Liver (tissue), 9 donors: Measurements from ENCODE around the gene CFAP57. TPM values are rescaled to one million over a fixed set of nuclear protein-coding genes. Genes with fewer than 3 reads are reported as not detected.

Experiments used
- DNase-seq: peaks from one replicate; pipeline ENCODE4 v3.0.0-alpha.2; 2017; ENCODE audit warnings: low spot score
- H3K27ac ChIP-seq, 2 donors: one replicate each; pipeline ENCODE4 v1.7.0; 2013; ENCODE audit warnings: inconsistent platforms in 2 of 2, low read length in 2 of 2, control low read depth in 1 of 2, low read depth in 1 of 2, mild to moderate bottlenecking in 1 of 2
- H3K27me3 ChIP-seq, 4 donors: one replicate each; pipeline versions ENCODE4 v1.6.1 to v1.7.0; 2013; ENCODE audit warnings: low read length in 3 of 4, inconsistent platforms in 1 of 4, mild to moderate bottlenecking in 1 of 4, moderate library complexity in 1 of 4; ENCODE audit not compliant: control insufficient read depth in 4 of 4, insufficient read depth in 4 of 4
- H3K36me3 ChIP-seq, 4 donors: one replicate each; pipeline versions ENCODE4 v1.6.1 to v1.7.0; 2013; ENCODE audit warnings: low read length in 3 of 4, mild to moderate bottlenecking in 3 of 4, low read depth in 1 of 4, moderate library complexity in 1 of 4; ENCODE audit not compliant: control insufficient read depth in 4 of 4, insufficient read depth in 3 of 4
- H3K4me1 ChIP-seq, 4 donors: one replicate each; pipeline versions ENCODE4 v1.6.1 to v1.7.0; 2013; ENCODE audit warnings: low read length in 3 of 4, mild to moderate bottlenecking in 3 of 4, moderate library complexity in 1 of 4; ENCODE audit not compliant: control insufficient read depth in 4 of 4, insufficient read depth in 4 of 4
- H3K4me3 ChIP-seq, 3 donors: one replicate each; pipeline versions ENCODE4 v1.6.1 to v1.7.0; 2013; ENCODE audit warnings: low read length in 3 of 3, control low read depth in 1 of 3, low read depth in 1 of 3, mild to moderate bottlenecking in 1 of 3
- H3K9ac ChIP-seq, 2 donors: one replicate each; pipeline ENCODE4 v1.7.0; 2013; ENCODE audit warnings: low read length in 2 of 2, mild to moderate bottlenecking in 2 of 2, moderate library complexity in 2 of 2, control low read depth in 1 of 2, low read depth in 1 of 2
- H3K9me3 ChIP-seq, 4 donors: one replicate each; pipeline versions ENCODE4 v1.6.1 to v1.7.0; 2013; ENCODE audit warnings: low read length in 3 of 4; ENCODE audit not compliant: control insufficient read depth in 4 of 4
- EGR1 ChIP-seq, 2 donors: IDR thresholded peaks; 2 replicates each; pipeline ENCODE4 v1.6.1; 2016 to 2018; ENCODE audit warnings: antibody characterized with exemption in 2 of 2, low read depth in 2 of 2
- FOXA1 ChIP-seq: IDR thresholded peaks from 2 replicates; pipeline ENCODE4 v1.6.1; 2016; ENCODE audit warnings: antibody characterized with exemption
- FOXA2 ChIP-seq: IDR thresholded peaks from 2 replicates; pipeline ENCODE4 v1.6.1; 2016; ENCODE audit warnings: antibody characterized with exemption
- GABPA ChIP-seq, 2 donors: IDR thresholded peaks in 1 of 2; conservative IDR thresholded peaks in 1 of 2; 2 replicates each; pipeline ENCODE4 v1.6.1; 2016; ENCODE audit warnings: antibody characterized with exemption in 2 of 2, mild to moderate bottlenecking in 1 of 2, moderate library complexity in 1 of 2
- HNF4A ChIP-seq, 2 donors: conservative IDR thresholded peaks; 2 replicates each; pipeline ENCODE4 v1.6.1; 2016; ENCODE audit warnings: antibody characterized with exemption in 2 of 2, mild to moderate bottlenecking in 2 of 2
- HNF4G ChIP-seq: IDR thresholded peaks from 2 replicates; pipeline ENCODE4 v1.6.1; 2016; ENCODE audit warnings: antibody characterized with exemption
- JUND ChIP-seq, 2 donors: IDR thresholded peaks; 2 replicates each; pipeline ENCODE4 v1.6.1; 2016; ENCODE audit warnings: antibody characterized with exemption in 2 of 2
- NR2F2 ChIP-seq: IDR thresholded peaks from 2 replicates; pipeline ENCODE4 v1.6.1; 2016; ENCODE audit warnings: antibody characterized with exemption
- RAD21 ChIP-seq, 2 donors: IDR thresholded peaks; 2 replicates each; pipeline ENCODE4 v1.6.1; 2016; ENCODE audit warnings: antibody characterized with exemption in 2 of 2, mild to moderate bottlenecking in 2 of 2
- RXRA ChIP-seq, 2 donors: IDR thresholded peaks; 2 replicates each; pipeline ENCODE4 v1.6.1; 2017 to 2018; ENCODE audit warnings: antibody characterized with exemption in 2 of 2, mild to moderate bottlenecking in 1 of 2
- SP1 ChIP-seq: IDR thresholded peaks from 2 replicates; pipeline ENCODE4 v1.6.1; 2018; ENCODE audit warnings: antibody characterized with exemption, mild to moderate bottlenecking
- TAF1 ChIP-seq: conservative IDR thresholded peaks from 2 replicates; pipeline ENCODE4 v1.6.1; 2016; ENCODE audit warnings: antibody characterized with exemption, mild to moderate bottlenecking
- YY1 ChIP-seq: IDR thresholded peaks from 2 replicates; pipeline ENCODE4 v1.6.1; 2016; ENCODE audit warnings: antibody characterized with exemption, mild to moderate bottlenecking
- WGBS: extraction: QIAGEN DNeasy Blood & Tissue Kit; methylation state at CpG from one replicate; pipeline ENCODE4 v1.1.7; 2013; 5-methylcytosine and 5-hydroxymethylcytosine counted together
- polyA plus RNA-seq, 2 donors: library from polyadenylated mRNA; stranded (reverse) in 1 of 2; unstranded in 1 of 2; fragments of 200-250 nt in 1 of 2; fragments of >200 nt in 1 of 2; fragmentation: Nextera tagmentation in 1 of 2; extraction: Ambion mirVana in 1 of 2; gene quantifications; one replicate each; pipeline versions ENCODE4 v1.2.1 to v1.2.3, GENCODE V29; 2013 to 2015
- total RNA-seq, 2 donors: library from RNA; depleted of rRNA; stranded (reverse); fragments of >200 nt; gene quantifications; one replicate each; pipeline ENCODE4 v1.2.3, GENCODE V29; 2014
- TF ChIP-seq, protein P1 (sequence below): IDR thresholded peaks from 2 replicates; pipeline ENCODE4 v1.6.1; 2016; ENCODE audit warnings: antibody characterized with exemption, mild to moderate bottlenecking
- TF ChIP-seq, protein P2 (sequence below): IDR thresholded peaks from 2 replicates; pipeline ENCODE4 v1.6.1; 2016; ENCODE audit warnings: antibody characterized with exemption
- TF ChIP-seq, protein P3 (sequence below): fragments of 150-350 bp; IDR thresholded peaks from 2 replicates; pipeline ENCODE4 v1.5.1; 2017; ENCODE audit warnings: improper control_type of control experiment, low read depth, low read length; ENCODE audit not compliant: missing input control
- TF ChIP-seq, protein P4 (sequence below): IDR thresholded peaks from 2 replicates; pipeline ENCODE4 v1.6.1; 2016; ENCODE audit warnings: antibody characterized with exemption
- TF ChIP-seq, protein P5 (sequence below): IDR thresholded peaks from 2 replicates; pipeline ENCODE4 v1.6.1; 2016; ENCODE audit warnings: antibody characterized with exemption
- donor health status: healthy.
- donor health status: healthy.
- donor health status: healthy.
- donor health status: healthy.
- donor health status: healthy.

The CFAP57 gene
- total and polyA plus RNA-seq, 4 donors, result under 0.01 to 14.5 (median 0.10) TPM

DNA sequence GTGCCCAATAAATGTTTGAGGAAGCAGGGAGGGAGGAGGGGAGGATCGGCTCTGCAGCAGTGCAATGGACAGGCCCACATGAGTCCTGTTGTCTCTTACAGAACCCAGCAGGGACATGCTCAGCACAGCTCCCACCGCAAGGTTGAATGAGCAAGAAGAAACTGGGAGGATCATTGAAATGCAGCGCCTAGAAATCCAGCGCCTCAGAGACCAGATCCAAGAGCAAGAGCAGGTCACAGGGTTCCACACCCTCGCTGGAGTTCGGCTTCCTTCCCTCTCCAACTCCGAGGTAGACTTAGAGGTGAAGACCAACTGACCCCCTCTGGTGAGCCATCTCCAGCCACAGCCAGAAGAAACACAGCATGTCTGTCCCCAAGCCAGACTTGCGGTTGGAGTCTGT is 81.7 kb downstream of the CFAP57 start (continued):
- TF ChIP-seq, protein P1, sequence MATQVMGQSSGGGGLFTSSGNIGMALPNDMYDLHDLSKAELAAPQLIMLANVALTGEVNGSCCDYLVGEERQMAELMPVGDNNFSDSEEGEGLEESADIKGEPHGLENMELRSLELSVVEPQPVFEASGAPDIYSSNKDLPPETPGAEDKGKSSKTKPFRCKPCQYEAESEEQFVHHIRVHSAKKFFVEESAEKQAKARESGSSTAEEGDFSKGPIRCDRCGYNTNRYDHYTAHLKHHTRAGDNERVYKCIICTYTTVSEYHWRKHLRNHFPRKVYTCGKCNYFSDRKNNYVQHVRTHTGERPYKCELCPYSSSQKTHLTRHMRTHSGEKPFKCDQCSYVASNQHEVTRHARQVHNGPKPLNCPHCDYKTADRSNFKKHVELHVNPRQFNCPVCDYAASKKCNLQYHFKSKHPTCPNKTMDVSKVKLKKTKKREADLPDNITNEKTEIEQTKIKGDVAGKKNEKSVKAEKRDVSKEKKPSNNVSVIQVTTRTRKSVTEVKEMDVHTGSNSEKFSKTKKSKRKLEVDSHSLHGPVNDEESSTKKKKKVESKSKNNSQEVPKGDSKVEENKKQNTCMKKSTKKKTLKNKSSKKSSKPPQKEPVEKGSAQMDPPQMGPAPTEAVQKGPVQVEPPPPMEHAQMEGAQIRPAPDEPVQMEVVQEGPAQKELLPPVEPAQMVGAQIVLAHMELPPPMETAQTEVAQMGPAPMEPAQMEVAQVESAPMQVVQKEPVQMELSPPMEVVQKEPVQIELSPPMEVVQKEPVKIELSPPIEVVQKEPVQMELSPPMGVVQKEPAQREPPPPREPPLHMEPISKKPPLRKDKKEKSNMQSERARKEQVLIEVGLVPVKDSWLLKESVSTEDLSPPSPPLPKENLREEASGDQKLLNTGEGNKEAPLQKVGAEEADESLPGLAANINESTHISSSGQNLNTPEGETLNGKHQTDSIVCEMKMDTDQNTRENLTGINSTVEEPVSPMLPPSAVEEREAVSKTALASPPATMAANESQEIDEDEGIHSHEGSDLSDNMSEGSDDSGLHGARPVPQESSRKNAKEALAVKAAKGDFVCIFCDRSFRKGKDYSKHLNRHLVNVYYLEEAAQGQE, result no peak

DNA sequence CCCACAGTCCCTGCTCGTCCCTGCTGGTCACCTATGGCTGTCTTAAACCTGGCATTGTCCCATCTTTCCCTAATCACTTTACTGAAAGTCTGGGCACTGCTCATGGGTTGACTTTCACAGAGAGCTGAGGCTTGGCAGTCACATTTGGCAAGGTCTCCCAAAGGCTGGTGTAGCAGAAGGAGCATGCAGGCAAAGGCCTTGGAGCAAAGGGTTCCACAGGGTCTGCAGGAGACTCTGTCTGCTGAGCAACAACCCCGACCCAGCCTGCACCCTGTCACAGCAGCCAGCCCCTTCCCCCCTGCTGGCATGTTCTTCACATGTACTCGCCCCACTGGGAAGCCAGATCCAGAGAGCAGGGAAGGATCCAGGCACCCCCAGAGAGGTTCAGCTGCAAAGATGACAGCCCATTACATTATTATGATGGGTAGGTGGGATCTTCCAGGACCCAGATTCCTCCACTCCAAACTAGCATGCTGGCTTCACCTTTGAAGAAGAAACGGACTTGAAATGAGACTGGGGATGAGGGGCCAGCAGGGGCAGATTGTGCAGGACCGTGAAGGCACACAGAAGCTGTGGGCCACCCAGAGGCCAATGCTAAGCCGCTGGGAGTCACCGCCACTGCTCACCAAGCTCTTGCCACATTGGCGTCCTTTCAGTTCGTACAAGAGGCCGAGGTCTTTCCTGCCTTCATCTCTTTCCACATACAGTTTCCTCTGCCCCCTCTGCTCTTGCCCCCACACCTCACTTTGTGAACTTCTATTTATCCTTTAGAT is 83.5 kb downstream of the CFAP57 start:
- H3K27me3 ChIP-seq, result no peaks in the 10 kb centered on the region
- no peak overlapping the region for H3K9ac ChIP-seq
- H3K9me3 ChIP-seq, result no peaks in the 10 kb centered on the region
- TF ChIP-seq EGR1 (IDR thresholded peaks at IDR 0.05; ENCODE audit: low read depth in 2 of 2), result no peak
- TF ChIP-seq, protein P2, sequence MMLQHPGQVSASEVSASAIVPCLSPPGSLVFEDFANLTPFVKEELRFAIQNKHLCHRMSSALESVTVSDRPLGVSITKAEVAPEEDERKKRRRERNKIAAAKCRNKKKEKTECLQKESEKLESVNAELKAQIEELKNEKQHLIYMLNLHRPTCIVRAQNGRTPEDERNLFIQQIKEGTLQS, result no peak
- TF ChIP-seq FOXA1, result no peak
- no peak for TF ChIP-seq GABPA (IDR thresholded peaks at IDR 0.05 in 1 of 2, conservative IDR thresholded peaks at IDR 0.05 in 1 of 2)
- TF ChIP-seq RAD21 (IDR thresholded peaks at IDR 0.05), result no peak
- no peak for TF ChIP-seq TAF1
- TF ChIP-seq, protein P1, result no peak
- TF ChIP-seq SP1, result no peak
- no peak for TF ChIP-seq RXRA (IDR thresholded peaks at IDR 0.05)
- no peak for TF ChIP-seq YY1
- TF ChIP-seq HNF4G, result no peak
- TF ChIP-seq NR2F2, result no peak
- TF ChIP-seq HNF4A (conservative IDR thresholded peaks at IDR 0.05), result no peak
- no peak for TF ChIP-seq JUND (IDR thresholded peaks at IDR 0.05)
- TF ChIP-seq FOXA2, result no peak
- TF ChIP-seq, protein P3, sequence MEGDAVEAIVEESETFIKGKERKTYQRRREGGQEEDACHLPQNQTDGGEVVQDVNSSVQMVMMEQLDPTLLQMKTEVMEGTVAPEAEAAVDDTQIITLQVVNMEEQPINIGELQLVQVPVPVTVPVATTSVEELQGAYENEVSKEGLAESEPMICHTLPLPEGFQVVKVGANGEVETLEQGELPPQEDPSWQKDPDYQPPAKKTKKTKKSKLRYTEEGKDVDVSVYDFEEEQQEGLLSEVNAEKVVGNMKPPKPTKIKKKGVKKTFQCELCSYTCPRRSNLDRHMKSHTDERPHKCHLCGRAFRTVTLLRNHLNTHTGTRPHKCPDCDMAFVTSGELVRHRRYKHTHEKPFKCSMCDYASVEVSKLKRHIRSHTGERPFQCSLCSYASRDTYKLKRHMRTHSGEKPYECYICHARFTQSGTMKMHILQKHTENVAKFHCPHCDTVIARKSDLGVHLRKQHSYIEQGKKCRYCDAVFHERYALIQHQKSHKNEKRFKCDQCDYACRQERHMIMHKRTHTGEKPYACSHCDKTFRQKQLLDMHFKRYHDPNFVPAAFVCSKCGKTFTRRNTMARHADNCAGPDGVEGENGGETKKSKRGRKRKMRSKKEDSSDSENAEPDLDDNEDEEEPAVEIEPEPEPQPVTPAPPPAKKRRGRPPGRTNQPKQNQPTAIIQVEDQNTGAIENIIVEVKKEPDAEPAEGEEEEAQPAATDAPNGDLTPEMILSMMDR, result no peak
- TF ChIP-seq, protein P4, sequence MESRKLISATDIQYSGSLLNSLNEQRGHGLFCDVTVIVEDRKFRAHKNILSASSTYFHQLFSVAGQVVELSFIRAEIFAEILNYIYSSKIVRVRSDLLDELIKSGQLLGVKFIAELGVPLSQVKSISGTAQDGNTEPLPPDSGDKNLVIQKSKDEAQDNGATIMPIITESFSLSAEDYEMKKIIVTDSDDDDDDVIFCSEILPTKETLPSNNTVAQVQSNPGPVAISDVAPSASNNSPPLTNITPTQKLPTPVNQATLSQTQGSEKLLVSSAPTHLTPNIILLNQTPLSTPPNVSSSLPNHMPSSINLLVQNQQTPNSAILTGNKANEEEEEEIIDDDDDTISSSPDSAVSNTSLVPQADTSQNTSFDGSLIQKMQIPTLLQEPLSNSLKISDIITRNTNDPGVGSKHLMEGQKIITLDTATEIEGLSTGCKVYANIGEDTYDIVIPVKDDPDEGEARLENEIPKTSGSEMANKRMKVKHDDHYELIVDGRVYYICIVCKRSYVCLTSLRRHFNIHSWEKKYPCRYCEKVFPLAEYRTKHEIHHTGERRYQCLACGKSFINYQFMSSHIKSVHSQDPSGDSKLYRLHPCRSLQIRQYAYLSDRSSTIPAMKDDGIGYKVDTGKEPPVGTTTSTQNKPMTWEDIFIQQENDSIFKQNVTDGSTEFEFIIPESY, result no peak
- TF ChIP-seq, protein P5, sequence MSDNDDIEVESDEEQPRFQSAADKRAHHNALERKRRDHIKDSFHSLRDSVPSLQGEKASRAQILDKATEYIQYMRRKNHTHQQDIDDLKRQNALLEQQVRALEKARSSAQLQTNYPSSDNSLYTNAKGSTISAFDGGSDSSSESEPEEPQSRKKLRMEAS, result no peak
- no peak overlapping the region for H3K4me3 ChIP-seq
- peaks cover 11 to 42% (median 37%) of the 10 kb centered on the region in 4 donors for H3K4me1 ChIP-seq
- 75% methylated on average over 10 of the region's 10 CpGs for WGBS
- DNase-seq, result peak; percentile 24
- H3K27ac ChIP-seq, result no peak overlapping the region
- no peaks in the 10 kb centered on the region for H3K36me3 ChIP-seq
